ENCODE results near the gene TAAR2.
A peak's percentile ranks its signal among the peaks of the same experiment; 100 is the strongest.

The TAAR2 gene

GRCh38 chr6:132624175-132624574 lies at the start of gene TAAR2:
TAAR2 (minus strand) TSS chr6:132624275; CDS start chr6:132624275, 0 bp downstream.
- no peaks in the 10 kb centered on the region for H3K36me3 ChIP-seq (ENCODE audit: control insufficient read depth, insufficient read depth, low read length)
- H3K9me3 ChIP-seq (ENCODE audit: control insufficient read depth, insufficient read depth, low read length): no peaks in the 10 kb centered on the region
- H3K27me3 ChIP-seq (ENCODE audit: control insufficient read depth, insufficient read depth, low read length): no peaks in the 10 kb centered on the region
- no peak for DNase-seq (ENCODE audit: low read depth, low spot score)
- no peak within 1 kb of the TSS for H3K4me3 ChIP-seq (ENCODE audit: low read length)
- no CpG with 5 or more reads among the region's 6 CpGs for WGBS (ENCODE audit: insufficient coverage, insufficient read length)
- H3K27ac ChIP-seq (ENCODE audit: low read length): no peak within 1 kb of the TSS
- no peaks in the 10 kb centered on the region for H3K4me1 ChIP-seq (ENCODE audit: control insufficient read depth, insufficient read depth, low read length)

GRCh38 chr6:132673376-132674094 lies 49.5 kb upstream of the TAAR2 start:
- no peaks in the 10 kb centered on the region for H3K36me3 ChIP-seq (ENCODE audit: control insufficient read depth, insufficient read depth, low read length)
- no peaks in the 10 kb centered on the region for H3K4me1 ChIP-seq (ENCODE audit: control insufficient read depth, insufficient read depth, low read length)
- H3K4me3 ChIP-seq (ENCODE audit: low read length): no peak overlapping the region
- no CpG with 5 or more reads among the region's 10 CpGs for WGBS (ENCODE audit: insufficient coverage, insufficient read length)
- DNase-seq (ENCODE audit: low read depth, low spot score): no peak
- no peak overlapping the region for H3K27ac ChIP-seq (ENCODE audit: low read length)
- no peaks in the 10 kb centered on the region for H3K27me3 ChIP-seq (ENCODE audit: control insufficient read depth, insufficient read depth, low read length)
- no peaks in the 10 kb centered on the region for H3K9me3 ChIP-seq (ENCODE audit: control insufficient read depth, insufficient read depth, low read length)

GRCh38 chr6:132671295-132671694 lies 47.2 kb upstream of the TAAR2 start:
- H3K4me3 ChIP-seq (ENCODE audit: low read length): no peak overlapping the region
- no peaks in the 10 kb centered on the region; the same call in 1 of the 2 replicates for H3K4me1 ChIP-seq (ENCODE audit: control insufficient read depth, insufficient read depth, low read length)
- WGBS (ENCODE audit: insufficient coverage, insufficient read length): no CpG with 5 or more reads among the region's 1 CpG
- H3K9me3 ChIP-seq (ENCODE audit: control insufficient read depth, insufficient read depth, low read length): no peaks in the 10 kb centered on the region
- no peak for DNase-seq (ENCODE audit: low read depth, low spot score)
- H3K27me3 ChIP-seq (ENCODE audit: control insufficient read depth, insufficient read depth, low read length): no peaks in the 10 kb centered on the region
- no peaks in the 10 kb centered on the region for H3K36me3 ChIP-seq (ENCODE audit: control insufficient read depth, insufficient read depth, low read length)
- no peak overlapping the region for H3K27ac ChIP-seq (ENCODE audit: low read length)

- Histone ChIP-seq H3K4me1 (ENCODE audit: control insufficient read depth, insufficient read depth, low read length) (no peaks in the 10 kb centered on the region; the same call in 1 of the 2 replicates), H3K9me3 (ENCODE audit: control insufficient read depth, insufficient read depth, low read length) (no peaks in the 10 kb centered on the region), H3K4me3 (ENCODE audit: low read length) (no peak overlapping the region), H3K27me3 (ENCODE audit: control insufficient read depth, insufficient read depth, low read length) (no peaks in the 10 kb centered on the region), H3K36me3 (ENCODE audit: control insufficient read depth, insufficient read depth, low read length) (no peaks in the 10 kb centered on the region), H3K27ac (ENCODE audit: low read length) (no peak overlapping the region)
- DNase-seq (ENCODE audit: low read depth, low spot score): no peak
- no CpG with 5 or more reads among the region's 4 CpGs for WGBS (ENCODE audit: insufficient coverage, insufficient read length)
These were observed 45.7 kb upstream of the TAAR2 start for GRCh38 chr6:132669690-132670291.

- no peaks in the 10 kb centered on the region for H3K27me3 ChIP-seq (ENCODE audit: control insufficient read depth, insufficient read depth, low read length)
- no peak overlapping the region for H3K27ac ChIP-seq (ENCODE audit: low read length)
- H3K4me1 ChIP-seq (ENCODE audit: control insufficient read depth, insufficient read depth, low read length): no peaks in the 10 kb centered on the region; the same call in 1 of the 2 replicates
- no peak overlapping the region for H3K4me3 ChIP-seq (ENCODE audit: low read length)
- H3K36me3 ChIP-seq (ENCODE audit: control insufficient read depth, insufficient read depth, low read length): no peaks in the 10 kb centered on the region
- DNase-seq (ENCODE audit: low read depth, low spot score): peak; percentile 20
- no peaks in the 10 kb centered on the region for H3K9me3 ChIP-seq (ENCODE audit: control insufficient read depth, insufficient read depth, low read length)
- WGBS (ENCODE audit: insufficient coverage, insufficient read length): 100% methylated on average over 1 of the region's 4 CpGs
These were observed 42.0 kb upstream of the TAAR2 start for GRCh38 chr6:132666118-132666517.

- Histone ChIP-seq H3K4me1 (ENCODE audit: control insufficient read depth, insufficient read depth, low read length) (no peaks in the 10 kb centered on the region; the same call in 1 of the 2 replicates), H3K27me3 (ENCODE audit: control insufficient read depth, insufficient read depth, low read length) (no peaks in the 10 kb centered on the region), H3K27ac (ENCODE audit: low read length) (no peak overlapping the region), H3K36me3 (ENCODE audit: control insufficient read depth, insufficient read depth, low read length) (no peaks in the 10 kb centered on the region), H3K9me3 (ENCODE audit: control insufficient read depth, insufficient read depth, low read length) (no peaks in the 10 kb centered on the region), H3K4me3 (ENCODE audit: low read length) (no peak overlapping the region)
- no peak for DNase-seq (ENCODE audit: low read depth, low spot score)
- WGBS (ENCODE audit: insufficient coverage, insufficient read length): no CpG with 5 or more reads among the region's 1 CpG
These were observed 40.4 kb upstream of the TAAR2 start for GRCh38 chr6:132664309-132665034.

GRCh38 chr6:132663661-132664060 lies 39.6 kb upstream of the TAAR2 start:
- Histone ChIP-seq H3K27me3 (ENCODE audit: control insufficient read depth, insufficient read depth, low read length) (no peaks in the 10 kb centered on the region), H3K27ac (ENCODE audit: low read length) (no peak overlapping the region), H3K36me3 (ENCODE audit: control insufficient read depth, insufficient read depth, low read length) (no peaks in the 10 kb centered on the region), H3K9me3 (ENCODE audit: control insufficient read depth, insufficient read depth, low read length) (no peaks in the 10 kb centered on the region), H3K4me3 (ENCODE audit: low read length) (no peak overlapping the region), H3K4me1 (ENCODE audit: control insufficient read depth, insufficient read depth, low read length) (no peaks in the 10 kb centered on the region; the same call in 1 of the 2 replicates)
- no CpG with 5 or more reads among the region's 1 CpG for WGBS (ENCODE audit: insufficient coverage, insufficient read length)
- DNase-seq (ENCODE audit: low read depth, low spot score): no peak

GRCh38 chr6:132661906-132662305 lies 37.8 kb upstream of the TAAR2 start:
- H3K36me3 ChIP-seq (ENCODE audit: control insufficient read depth, insufficient read depth, low read length): no peaks in the 10 kb centered on the region
- WGBS (ENCODE audit: insufficient coverage, insufficient read length): no CpG with 5 or more reads among the region's 4 CpGs
- DNase-seq (ENCODE audit: low read depth, low spot score): no peak
- H3K27ac ChIP-seq (ENCODE audit: low read length): no peak overlapping the region
- H3K4me1 ChIP-seq (ENCODE audit: control insufficient read depth, insufficient read depth, low read length): no peaks in the 10 kb centered on the region; the same call in 1 of the 2 replicates
- H3K4me3 ChIP-seq (ENCODE audit: low read length): no peak overlapping the region
- no peaks in the 10 kb centered on the region for H3K27me3 ChIP-seq (ENCODE audit: control insufficient read depth, insufficient read depth, low read length)
- H3K9me3 ChIP-seq (ENCODE audit: control insufficient read depth, insufficient read depth, low read length): no peaks in the 10 kb centered on the region

GRCh38 chr6:132659082-132659481 lies 35.0 kb upstream of the TAAR2 start, which contains the start of gene TAAR1:
TAAR1 (minus strand) TSS chr6:132659182; CDS start chr6:132646003, 13,179 bp downstream.
- Histone ChIP-seq H3K27me3 (ENCODE audit: control insufficient read depth, insufficient read depth, low read length) (no peaks in the 10 kb centered on the region), H3K36me3 (ENCODE audit: control insufficient read depth, insufficient read depth, low read length) (no peaks in the 10 kb centered on the region), H3K4me1 (ENCODE audit: control insufficient read depth, insufficient read depth, low read length) (no peaks in the 10 kb centered on the region), H3K27ac (ENCODE audit: low read length) (no peak within 1 kb of the TSS), H3K4me3 (ENCODE audit: low read length) (no peak within 1 kb of the TSS), H3K9me3 (ENCODE audit: control insufficient read depth, insufficient read depth, low read length) (no peaks in the 10 kb centered on the region)
- WGBS (ENCODE audit: insufficient coverage, insufficient read length): no CpG with 5 or more reads among the region's 3 CpGs
- no peak for DNase-seq (ENCODE audit: low read depth, low spot score)

GRCh38 chr6:132651062-132651461 lies 27.0 kb upstream of the TAAR2 start:
- H3K27ac ChIP-seq (ENCODE audit: low read length): no peak overlapping the region

More at GRCh38 chr6:132651062-132651461, 27.0 kb upstream of the TAAR2 start:
- no peaks in the 10 kb centered on the region for H3K9me3 ChIP-seq (ENCODE audit: control insufficient read depth, insufficient read depth, low read length)
- H3K36me3 ChIP-seq (ENCODE audit: control insufficient read depth, insufficient read depth, low read length): no peaks in the 10 kb centered on the region
- no CpG with 5 or more reads among the region's 3 CpGs for WGBS (ENCODE audit: insufficient coverage, insufficient read length)
- no peak for DNase-seq (ENCODE audit: low read depth, low spot score)
- no peaks in the 10 kb centered on the region for H3K4me1 ChIP-seq (ENCODE audit: control insufficient read depth, insufficient read depth, low read length)
- no peak overlapping the region for H3K4me3 ChIP-seq (ENCODE audit: low read length)
- no peaks in the 10 kb centered on the region for H3K27me3 ChIP-seq (ENCODE audit: control insufficient read depth, insufficient read depth, low read length)

Measured in iPS DF 6.9 (cell line).